SHP77 (cell line): ENCODE results near the gene PEX11G.
"Not testable (repeated sequence)": the region's sequence is repeated elsewhere in the genome, so short reads cannot be mapped to it uniquely, and the experiment has no call there.

ENCODE experiments used
- DNase-seq, 2 experiments: peaks; one replicate each; lab custom pipeline; 2025; lab: John Stamatoyannopoulos, UW

PEX11G gene

GRCh38 chr19:7433456-7433855 is 55.4 kb downstream of the PEX11G start:
- not testable (repeated sequence) for DNase-seq

DNA sequence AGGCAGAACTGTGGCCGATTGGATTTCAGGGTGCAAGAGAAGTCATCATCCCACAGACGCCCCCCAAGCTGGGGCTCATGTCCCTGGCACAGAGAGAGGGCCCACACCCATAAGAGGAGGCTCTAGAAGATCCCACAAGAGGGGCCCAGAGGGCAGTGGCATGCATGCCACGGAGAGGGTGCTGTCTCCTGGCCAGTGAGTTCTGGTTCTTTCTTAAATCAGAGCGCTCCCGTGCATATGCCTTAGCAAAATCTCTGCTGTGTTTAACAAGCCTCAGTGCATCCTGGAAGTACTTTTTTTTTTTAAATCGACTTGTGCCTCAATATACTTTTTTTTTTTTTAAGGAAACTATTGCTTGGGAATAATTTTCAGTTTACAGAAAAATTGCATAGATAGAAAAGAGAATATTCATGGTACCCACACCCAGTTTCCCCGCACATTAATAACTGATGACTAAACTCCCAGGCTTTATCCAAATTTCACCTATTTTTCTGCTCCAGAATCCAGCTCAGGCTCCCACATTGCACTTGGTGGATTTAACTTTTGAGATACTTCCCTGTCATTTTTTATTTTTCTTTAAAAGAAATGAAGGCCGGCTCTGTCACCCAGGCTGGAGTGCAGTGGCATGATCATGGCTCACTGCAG is 59.1 kb downstream of the PEX11G start:
- DNase-seq: no peak

DNA sequence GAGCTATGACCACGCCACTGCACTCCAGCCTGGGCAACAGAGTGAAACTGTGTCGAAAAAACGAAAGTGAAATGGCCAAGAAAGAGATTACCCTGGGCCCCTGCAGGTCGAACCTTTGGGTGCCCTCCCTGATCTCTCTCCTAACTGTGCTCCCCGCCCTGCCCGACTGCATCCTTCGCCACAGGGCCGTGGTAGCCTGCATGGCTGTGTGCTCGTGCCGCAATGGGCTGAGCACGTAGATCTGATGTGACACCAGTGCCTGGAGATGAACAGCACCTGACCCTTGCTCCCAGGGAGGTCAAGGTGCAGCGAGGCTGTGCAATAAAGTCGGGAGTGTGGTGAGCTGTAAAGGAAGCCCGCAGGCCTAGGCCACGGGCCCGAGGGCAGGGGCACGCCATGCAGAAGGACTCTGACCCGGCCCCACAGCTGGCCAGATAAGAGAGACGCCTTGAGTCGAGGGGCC is 60.2 kb downstream of the PEX11G start:
- DNase-seq: no peak

DNA sequence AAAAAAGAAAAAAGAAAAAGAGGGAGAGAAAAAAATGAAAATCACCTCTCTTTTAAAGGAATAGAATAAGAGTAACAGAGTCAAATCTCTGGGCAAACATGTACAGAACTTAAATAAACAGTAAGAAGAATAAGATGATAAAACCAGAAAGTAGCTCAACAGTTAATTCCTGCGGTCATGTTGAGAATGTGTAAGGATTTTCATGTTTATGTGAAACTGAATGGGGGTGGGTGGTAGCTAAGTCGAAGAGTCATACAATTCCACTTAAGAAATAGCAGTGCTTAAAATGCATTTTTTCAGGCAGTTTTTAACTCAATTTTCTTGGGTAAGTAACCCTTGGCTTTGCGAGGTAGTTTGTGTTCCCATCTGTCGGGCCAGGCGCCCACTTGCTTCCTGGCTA is 60.9 kb downstream of the PEX11G start:
- no peak for DNase-seq

GRCh38 chr19:7426986-7427385 is 61.8 kb downstream of the PEX11G start:
- no peak for DNase-seq
